ENCODE measurements around the gene LHFPL5.

LHFPL5 gene

GRCh38 chr6:35804996-35805736, at the start of gene LHFPL5:
Gene LHFPL5 (plus strand): TSS chr6:35805352. CDS start chr6:35805671, 319 bp downstream.
- no peak for FAIRE-seq

- FAIRE-seq = no peak
Observed at GRCh38 chr6:35757456-35758123, 47.6 kb upstream of the LHFPL5 start.

GRCh38 chr6:35759426-35759825, 45.7 kb upstream of the LHFPL5 start:
- no peak for FAIRE-seq

GRCh38 chr6:35765739-35766138, 39.4 kb upstream of the LHFPL5 start:
- no peak for FAIRE-seq

DNA sequence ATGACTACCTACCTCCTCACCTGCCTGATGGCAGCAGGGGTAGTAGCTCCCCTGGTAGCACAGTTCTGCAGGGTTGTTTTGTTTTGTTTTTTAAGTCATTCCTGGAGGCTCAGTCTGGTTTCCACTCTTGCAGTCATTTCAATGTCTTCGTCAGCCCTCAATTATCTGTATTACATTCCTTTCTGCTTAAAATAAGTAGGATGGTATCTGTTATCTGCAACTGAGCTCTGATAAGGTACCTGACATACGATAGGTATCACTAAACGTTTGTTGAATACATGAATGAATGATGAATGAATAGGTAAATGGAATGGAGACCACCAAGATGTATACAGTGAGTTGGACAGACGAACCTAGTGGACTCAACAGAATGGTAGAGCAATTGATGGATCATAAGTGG, 35.9 kb upstream of the LHFPL5 start:
- no peak for FAIRE-seq

GRCh38 chr6:35771343-35771627, 33.9 kb upstream of the LHFPL5 start:
- FAIRE-seq = no peak

DNA sequence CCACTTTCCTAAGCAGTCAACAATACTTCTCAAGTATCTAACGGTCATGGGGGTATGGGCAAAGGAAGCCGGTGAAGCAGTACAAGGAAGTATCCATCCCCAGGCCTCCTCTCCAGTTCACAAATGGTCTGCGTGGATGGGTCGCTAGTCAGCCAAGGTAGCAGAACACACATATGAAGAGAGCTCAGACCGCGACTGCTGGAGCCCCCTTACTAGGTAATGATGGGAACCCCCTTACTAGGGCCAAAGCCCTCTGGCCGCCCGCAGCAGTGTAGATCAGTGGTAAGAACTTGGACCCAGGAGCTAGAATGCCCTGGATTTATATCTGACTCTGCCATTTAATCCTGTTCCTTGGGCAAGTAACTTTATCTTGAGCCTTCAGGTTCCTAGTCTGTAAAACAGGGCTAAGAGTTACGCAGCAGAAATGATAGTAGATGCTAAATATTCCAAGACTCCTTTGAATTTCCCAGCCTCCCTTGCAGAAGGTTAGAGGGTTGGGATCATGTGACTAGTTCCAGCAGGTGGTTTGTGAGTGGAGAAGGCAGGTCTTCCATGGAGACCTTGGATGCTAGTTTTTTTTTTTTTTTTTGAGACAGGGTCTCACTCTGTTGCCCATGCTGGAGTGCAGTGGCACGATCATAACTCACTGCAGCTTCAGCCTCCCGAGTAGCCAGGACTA, 30.9 kb upstream of the LHFPL5 start:
- no peak for FAIRE-seq

- no peak for FAIRE-seq
Observed at GRCh38 chr6:35775031-35775430, 30.1 kb upstream of the LHFPL5 start.

DNA sequence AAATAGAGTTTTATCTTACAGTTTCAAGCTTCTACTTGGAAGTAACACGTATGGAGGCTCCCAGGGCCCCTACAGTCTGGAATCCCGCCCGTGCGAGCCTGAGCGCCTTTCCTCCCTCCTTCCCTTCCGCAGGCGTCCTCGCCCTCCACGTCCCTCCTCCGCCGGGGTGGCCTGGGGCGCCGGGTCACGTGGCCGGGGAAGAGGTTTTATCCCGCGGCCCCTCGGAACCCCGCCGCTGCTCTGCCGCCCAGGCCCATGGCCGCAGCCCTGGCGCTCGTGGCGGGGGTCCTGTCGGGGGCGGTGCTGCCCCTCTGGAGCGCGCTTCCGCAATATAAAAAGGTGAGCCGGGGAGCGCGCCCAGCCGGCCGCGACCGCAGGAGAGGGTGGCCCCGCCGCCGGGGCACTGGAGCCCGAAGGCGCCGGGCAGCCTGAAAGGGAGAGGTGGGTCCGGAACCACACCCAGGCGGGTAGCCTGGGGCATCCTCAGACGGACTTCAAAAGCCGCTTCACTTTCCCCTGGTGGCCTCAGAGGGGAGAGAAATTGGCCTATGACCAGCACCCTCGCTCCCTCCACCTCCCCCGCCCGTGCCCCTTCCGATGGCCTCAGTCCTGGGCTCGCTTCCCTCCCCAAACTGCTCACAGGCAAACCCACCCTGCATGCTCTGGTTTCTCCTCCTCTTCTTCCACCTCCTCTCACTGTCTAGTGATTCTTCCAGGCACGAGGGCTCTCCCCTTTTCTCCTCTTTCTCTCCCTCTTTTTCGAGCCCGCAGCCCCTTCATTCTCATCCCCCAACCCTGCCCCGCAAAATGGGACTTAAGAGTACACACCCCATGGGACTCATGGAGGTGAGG, 28.6 kb upstream of the LHFPL5 start, which contains the start of gene CLPSL2:
Gene CLPSL2 (plus strand): TSS at position 235 of the 852 bp plus-strand sequence. CDS start 21 bp downstream, at position 256.
- FAIRE-seq = no peak

GRCh38 chr6:35777356-35778102, 27.6 kb upstream of the LHFPL5 start:
- no peak for FAIRE-seq

DNA sequence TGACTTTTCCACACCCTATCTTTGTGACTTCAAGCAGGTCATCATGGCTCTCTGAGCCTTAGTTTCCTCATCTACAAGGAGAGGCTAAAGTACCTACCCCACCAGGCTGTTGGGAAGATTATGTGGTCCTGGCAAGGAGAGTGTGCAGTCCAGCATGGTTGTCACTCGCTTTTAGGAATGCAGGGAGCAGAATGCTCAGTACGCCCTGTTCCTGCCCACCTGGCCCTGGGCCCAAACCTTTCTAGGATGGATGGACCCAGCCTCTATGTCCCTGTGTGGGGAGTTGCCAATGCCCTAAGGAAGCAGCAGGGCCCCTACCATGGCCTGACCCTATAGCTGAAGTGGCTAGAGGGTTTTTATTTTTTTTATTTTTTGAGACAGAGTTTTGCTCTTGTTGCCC, 26.7 kb upstream of the LHFPL5 start:
- no peak for FAIRE-seq

GRCh38 chr6:35780719-35781118, 24.4 kb upstream of the LHFPL5 start, which contains the start of gene CLPSL1:
Gene CLPSL1 (plus strand): TSS chr6:35781019. CDS start chr6:35781111, 92 bp downstream.
- FAIRE-seq = no peak

GRCh38 chr6:35781290-35781689, 23.9 kb upstream of the LHFPL5 start:
- FAIRE-seq = no peak

DNA sequence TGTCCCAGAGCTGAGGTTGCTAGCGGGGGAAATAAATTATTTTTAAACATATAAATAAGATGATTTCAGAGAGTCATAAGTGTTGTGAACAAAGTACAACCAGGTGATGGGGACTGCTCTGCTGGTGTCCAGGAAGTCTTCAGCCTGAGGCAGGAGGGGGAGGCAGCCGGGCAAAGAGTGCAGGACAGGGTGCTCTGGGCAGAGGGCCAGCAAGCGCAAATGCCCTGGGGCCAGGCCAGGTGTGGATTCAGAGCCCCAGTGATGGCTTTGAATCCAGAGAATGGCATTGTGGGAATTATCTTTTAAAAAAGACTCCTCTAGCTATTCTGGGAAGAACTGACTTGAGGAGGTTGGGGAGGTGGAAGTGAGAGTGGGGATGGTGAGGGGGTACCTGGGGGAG, 22.7 kb upstream of the LHFPL5 start:
- FAIRE-seq = no peak

- no peak for FAIRE-seq
Observed at GRCh38 chr6:35784200-35784599, 21.0 kb upstream of the LHFPL5 start.

GRCh38 chr6:35786272-35786671, 18.9 kb upstream of the LHFPL5 start:
- FAIRE-seq = no peak

DNA sequence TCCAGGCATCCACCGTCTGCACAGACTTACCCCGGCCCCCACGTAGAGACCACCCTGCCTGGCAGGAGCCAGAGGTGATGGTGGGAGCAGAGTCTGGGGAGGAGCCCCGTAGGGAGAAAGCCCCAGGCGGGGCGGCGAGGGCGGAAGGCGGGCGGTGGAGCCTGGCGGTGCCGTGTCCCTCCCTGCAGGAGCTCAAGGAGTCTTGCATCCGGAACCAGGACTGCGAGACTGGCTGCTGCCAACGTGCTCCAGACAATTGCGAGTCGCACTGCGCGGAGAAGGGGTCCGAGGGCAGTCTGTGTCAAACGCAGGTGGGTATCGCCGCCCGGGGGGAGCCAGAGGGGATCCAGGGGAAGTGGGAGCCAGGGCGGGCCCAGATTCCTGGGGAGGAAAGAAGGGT, 18.3 kb upstream of the LHFPL5 start:
- FAIRE-seq = no peak

DNA sequence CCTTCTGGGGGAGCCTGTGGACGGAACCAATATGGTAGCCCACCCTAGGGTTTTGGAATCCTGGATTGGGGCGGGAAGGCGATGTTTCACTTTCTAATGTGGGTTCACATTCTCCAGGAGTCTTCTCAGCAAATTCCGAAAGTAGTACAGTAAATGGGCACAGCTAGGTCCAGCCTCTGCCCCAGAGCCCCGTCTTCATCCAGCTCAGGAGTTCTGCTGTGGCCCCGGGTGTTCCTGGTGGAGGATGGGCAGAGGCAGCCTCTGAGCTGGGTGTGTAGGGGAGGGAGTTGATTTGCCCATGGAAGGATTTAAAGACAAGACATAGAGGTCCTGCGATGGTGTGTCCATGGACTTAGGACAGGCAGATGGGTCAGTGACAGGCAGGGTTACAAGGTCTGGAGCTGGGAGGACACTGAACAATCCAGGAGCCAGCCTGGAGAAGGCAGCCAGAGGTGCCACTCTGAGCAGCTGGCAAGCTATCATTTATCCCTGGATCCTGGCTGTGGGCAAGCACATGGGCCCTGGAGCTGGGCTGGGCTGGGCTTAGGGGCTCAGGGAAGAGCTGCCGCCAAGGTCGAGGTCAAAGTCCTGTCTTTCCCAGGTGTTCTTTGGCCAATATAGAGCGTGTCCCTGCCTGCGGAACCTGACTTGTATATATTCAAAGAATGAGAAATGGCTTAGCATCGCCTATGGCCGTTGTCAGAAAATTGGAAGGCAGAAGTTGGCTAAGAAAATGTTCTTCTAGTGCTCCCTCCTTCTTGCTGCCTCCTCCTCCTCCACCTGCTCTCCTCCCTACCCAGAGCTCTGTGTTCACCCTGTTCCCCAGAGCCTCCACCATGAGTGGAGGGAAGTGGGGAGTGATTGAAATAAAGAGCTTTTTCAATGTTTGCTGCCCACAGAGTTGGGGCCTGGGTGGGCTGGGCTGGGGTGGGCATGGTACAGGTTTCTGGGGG, 17.6 kb upstream of the LHFPL5 start:
- FAIRE-seq = no peak

GRCh38 chr6:35788423-35788982, 16.6 kb upstream of the LHFPL5 start:
- no peak for FAIRE-seq

DNA sequence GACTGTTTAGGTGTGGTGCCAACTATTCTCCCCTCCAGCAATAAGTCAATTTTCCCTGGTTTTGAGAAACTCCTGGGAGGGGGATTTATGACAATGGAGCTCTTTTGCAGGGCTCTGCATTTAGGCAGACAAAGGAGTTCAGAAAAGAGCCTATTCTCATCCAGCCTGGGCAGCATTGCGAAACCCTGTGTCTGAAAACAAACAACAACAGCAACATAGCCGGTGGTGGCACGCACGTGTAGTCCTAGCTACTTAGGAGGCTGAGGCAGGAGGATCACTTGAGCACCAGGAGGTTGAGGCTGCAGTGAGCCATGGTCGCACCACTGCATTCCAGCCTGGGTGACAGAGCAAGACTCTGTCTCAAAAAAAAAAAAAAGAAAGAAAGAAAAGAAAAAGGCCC, 14.5 kb upstream of the LHFPL5 start:
- FAIRE-seq = no peak

Measured in TTC549 (cell line).